Gastroesophageal sphincter (tissue), 3 donors: ENCODE results near the gene HYAL2.

Experiments used
- CTCF ChIP-seq, 4 experiments: fragments of 200-600 bp in 2 of 4; fragments of 450-650 bp in 2 of 4; sonication (generic) in 1 of 4; IDR thresholded peaks; one replicate each; pipeline ENCODE4 v1.5.1; 2017 to 2019; ENCODE audit warnings: antibody characterized with exemption in 4 of 4, mild to moderate bottlenecking in 2 of 4, moderate library complexity in 2 of 4
- EP300 ChIP-seq: sonication (generic); formaldehyde crosslinking; IDR thresholded peaks from one replicate; pipeline ENCODE4 v1.6.1; 2017; ENCODE audit warnings: antibody characterized with exemption, mild to moderate bottlenecking

GRCh38 chr3:50369012-50369670 lies 46.6 kb upstream of the HYAL2 start:
- no peak for TF ChIP-seq EP300
- TF ChIP-seq CTCF (IDR thresholded peaks at IDR 0.05), result no peak
